EH (cell line): ENCODE measurements around the gene TOPBP1.
"Not testable (repeated sequence)": the region's sequence is repeated elsewhere in the genome, so short reads cannot be mapped to it uniquely, and the experiment has no call there.

Experiments used
- DNase-seq: peaks from one replicate; pipeline ENCODE4 v3.0.0-alpha.2; 2015; ENCODE audit warnings: low read depth

The TOPBP1 gene

GRCh38 chr3:133674290-133674919, 12.7 kb upstream of the TOPBP1 start:
- no peak for DNase-seq

- DNase-seq, result no peak
Measured at GRCh38 chr3:133673746-133674145, 12.0 kb upstream of the TOPBP1 start.

- DNase-seq, result no peak
Measured at GRCh38 chr3:133672461-133672860, 10.7 kb upstream of the TOPBP1 start.

- no peak for DNase-seq
Measured at GRCh38 chr3:133670525-133670995, 8.8 kb upstream of the TOPBP1 start.

- DNase-seq, result no peak
Measured at GRCh38 chr3:133669949-133670524, 8.3 kb upstream of the TOPBP1 start.

GRCh38 chr3:133667118-133667517, 5.4 kb upstream of the TOPBP1 start:
- no peak for DNase-seq

GRCh38 chr3:133665188-133665587, 3.4 kb upstream of the TOPBP1 start:
- not testable (repeated sequence) for DNase-seq

- DNase-seq, result peak; percentile 63
Measured at GRCh38 chr3:133663569-133664313, 2.0 kb upstream of the TOPBP1 start.

- DNase-seq, result peak; percentile 41
Measured at GRCh38 chr3:133662278-133662651, 524 bp upstream of the TOPBP1 start.

- DNase-seq, result no peak
Measured at GRCh38 chr3:133659806-133660205, 1.9 kb downstream of the TOPBP1 start.

- DNase-seq, result no peak
Measured at GRCh38 chr3:133655731-133656515, 5.8 kb downstream of the TOPBP1 start.

GRCh38 chr3:133649486-133650068, 12.2 kb downstream of the TOPBP1 start:
- no peak for DNase-seq

GRCh38 chr3:133644768-133645167, 17.0 kb downstream of the TOPBP1 start:
- peak; percentile 95 for DNase-seq

- peak; percentile 58 for DNase-seq
Measured at GRCh38 chr3:133643611-133644010, 18.1 kb downstream of the TOPBP1 start.

GRCh38 chr3:133641254-133641653, 20.5 kb downstream of the TOPBP1 start:
- DNase-seq, result no peak

GRCh38 chr3:133633439-133633838, 28.3 kb downstream of the TOPBP1 start:
- DNase-seq, result no peak

- DNase-seq, result no peak
Measured at GRCh38 chr3:133629146-133629545, 32.6 kb downstream of the TOPBP1 start.

- DNase-seq, result no peak
Measured at GRCh38 chr3:133627789-133628188, 34.0 kb downstream of the TOPBP1 start.

- DNase-seq, result no peak
Measured at GRCh38 chr3:133620066-133620784, 41.5 kb downstream of the TOPBP1 start.

GRCh38 chr3:133611534-133611933, 50.2 kb downstream of the TOPBP1 start:
- DNase-seq, result no peak

GRCh38 chr3:133610031-133610430, 51.7 kb downstream of the TOPBP1 start:
- DNase-seq, result peak; percentile 19
